Tibial nerve (tissue), 4 donors: Measurements from ENCODE around the gene RAI1. TPM values are rescaled to one million over a fixed set of nuclear protein-coding genes. Genes with fewer than 3 reads are reported as not detected.

Experiments
- DNase-seq, 2 donors: peaks; one replicate each; pipeline ENCODE4 v3.0.0-alpha.2; 2019; ENCODE audit warnings: low spot score in 2 of 2
- H3K27ac ChIP-seq, 4 donors: fragments of 200-600 bp; sonication (generic) in 3 of 4; one replicate each; pipeline ENCODE4 v1.5.1; 2017 to 2019; ENCODE audit warnings: mild to moderate bottlenecking in 1 of 4
- H3K27me3 ChIP-seq, 2 donors: fragments of 200-600 bp; sonication (generic) in 1 of 2; one replicate each; pipeline versions ENCODE4 v1.5.1 to v1.6.0; 2017 to 2019
- H3K36me3 ChIP-seq, 3 donors: fragments of 200-600 bp; sonication (generic); one replicate each; pipeline ENCODE4 v1.5.1; 2018 to 2019
- H3K4me1 ChIP-seq, 4 donors: fragments of 200-600 bp; sonication (generic) in 3 of 4; one replicate each; pipeline ENCODE4 v1.5.1; 2017 to 2019
- H3K4me3 ChIP-seq, 4 donors: fragments of 200-600 bp; sonication (generic) in 3 of 4; one replicate each; pipeline ENCODE4 v1.5.1; 2017 to 2019; ENCODE audit warnings: mild to moderate bottlenecking in 1 of 4, moderate library complexity in 1 of 4
- H3K9me3 ChIP-seq, 4 donors: fragments of 200-600 bp; sonication (generic) in 3 of 4; one replicate each; pipeline ENCODE4 v1.5.1; 2017 to 2019
- EP300 ChIP-seq, 2 donors: sonication (generic); formaldehyde crosslinking; IDR thresholded peaks; one replicate each; pipeline ENCODE4 v1.6.1; 2017; ENCODE audit warnings: antibody characterized with exemption in 2 of 2, mild to moderate bottlenecking in 1 of 2
- POLR2A ChIP-seq, 2 donors: fragments of 450-650 bp; IDR thresholded peaks; one replicate each; pipeline ENCODE4 v1.6.1; 2017; ENCODE audit warnings: antibody characterized with exemption in 2 of 2, mild to moderate bottlenecking in 2 of 2, moderate library complexity in 2 of 2
- whole genome bisulfite sequencing, 2 donors: methylation state at CpG; one replicate each; pipeline ENCODE4 v1.1.5; 2018; 5-methylcytosine and 5-hydroxymethylcytosine counted together
- total RNA-seq, 4 donors: library from RNA; depleted of rRNA; stranded (reverse); fragments of >200 nt; gene quantifications; one replicate each; pipeline ENCODE4 v1.1.0, GENCODE V29; 2016
- TF ChIP-seq, protein P1 (sequence below), 5 experiments: fragments of 200-600 bp in 3 of 5; fragments of 450-650 bp in 2 of 5; sonication (generic) in 3 of 5; IDR thresholded peaks; one replicate each; pipeline ENCODE4 v1.5.1; 2016 to 2019; ENCODE audit warnings: antibody characterized with exemption in 5 of 5, mild to moderate bottlenecking in 3 of 5, moderate library complexity in 2 of 5

RAI1 gene
- total RNA-seq, 4 donors from 2014 or later: 32.9 to 52.7 (median 45.9) TPM

DNA sequence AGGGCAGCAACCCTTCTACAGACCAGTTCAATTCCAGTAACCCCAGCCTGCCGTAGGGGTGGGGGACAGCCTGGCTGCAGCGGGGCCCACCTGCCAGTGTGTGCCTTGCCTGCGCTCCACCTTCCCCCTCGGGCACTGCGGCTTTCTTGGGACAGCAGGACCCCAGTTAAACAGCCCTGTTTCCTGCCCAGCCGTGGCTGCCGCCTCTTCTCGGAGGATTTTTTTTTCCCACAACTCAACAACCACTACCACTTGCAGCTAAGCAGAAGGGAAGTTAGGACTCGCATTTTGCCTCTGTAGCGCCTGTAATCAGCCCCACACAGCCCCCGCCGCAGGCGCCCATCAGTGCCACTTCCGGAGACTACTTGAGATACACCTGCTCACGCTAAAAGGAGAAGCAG is 76.1 kb downstream of the RAI1 start:
- Histone ChIP-seq H3K27me3 (no peaks in the 10 kb centered on the region), H3K36me3 (peaks cover 0 to 4% (median 0%) of the 10 kb centered on the region in 3 donors), H3K4me3 (no peak overlapping the region), H3K4me1 (peaks cover 0 to 53% (median 16%) of the 10 kb centered on the region in 4 donors), H3K9me3 (no peaks in the 10 kb centered on the region), H3K27ac (no peak overlapping the region)
- WGBS, 2 donors: 81 to 84% methylated on average over 15 of the region's 15 CpGs
- no peak for DNase-seq
- TF ChIP-seq POLR2A (IDR thresholded peaks at IDR 0.05) (no peak), EP300 (IDR thresholded peaks at IDR 0.05) (no peak)
- TF ChIP-seq, protein P1, sequence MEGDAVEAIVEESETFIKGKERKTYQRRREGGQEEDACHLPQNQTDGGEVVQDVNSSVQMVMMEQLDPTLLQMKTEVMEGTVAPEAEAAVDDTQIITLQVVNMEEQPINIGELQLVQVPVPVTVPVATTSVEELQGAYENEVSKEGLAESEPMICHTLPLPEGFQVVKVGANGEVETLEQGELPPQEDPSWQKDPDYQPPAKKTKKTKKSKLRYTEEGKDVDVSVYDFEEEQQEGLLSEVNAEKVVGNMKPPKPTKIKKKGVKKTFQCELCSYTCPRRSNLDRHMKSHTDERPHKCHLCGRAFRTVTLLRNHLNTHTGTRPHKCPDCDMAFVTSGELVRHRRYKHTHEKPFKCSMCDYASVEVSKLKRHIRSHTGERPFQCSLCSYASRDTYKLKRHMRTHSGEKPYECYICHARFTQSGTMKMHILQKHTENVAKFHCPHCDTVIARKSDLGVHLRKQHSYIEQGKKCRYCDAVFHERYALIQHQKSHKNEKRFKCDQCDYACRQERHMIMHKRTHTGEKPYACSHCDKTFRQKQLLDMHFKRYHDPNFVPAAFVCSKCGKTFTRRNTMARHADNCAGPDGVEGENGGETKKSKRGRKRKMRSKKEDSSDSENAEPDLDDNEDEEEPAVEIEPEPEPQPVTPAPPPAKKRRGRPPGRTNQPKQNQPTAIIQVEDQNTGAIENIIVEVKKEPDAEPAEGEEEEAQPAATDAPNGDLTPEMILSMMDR (IDR thresholded peaks at IDR 0.05): no peak

DNA sequence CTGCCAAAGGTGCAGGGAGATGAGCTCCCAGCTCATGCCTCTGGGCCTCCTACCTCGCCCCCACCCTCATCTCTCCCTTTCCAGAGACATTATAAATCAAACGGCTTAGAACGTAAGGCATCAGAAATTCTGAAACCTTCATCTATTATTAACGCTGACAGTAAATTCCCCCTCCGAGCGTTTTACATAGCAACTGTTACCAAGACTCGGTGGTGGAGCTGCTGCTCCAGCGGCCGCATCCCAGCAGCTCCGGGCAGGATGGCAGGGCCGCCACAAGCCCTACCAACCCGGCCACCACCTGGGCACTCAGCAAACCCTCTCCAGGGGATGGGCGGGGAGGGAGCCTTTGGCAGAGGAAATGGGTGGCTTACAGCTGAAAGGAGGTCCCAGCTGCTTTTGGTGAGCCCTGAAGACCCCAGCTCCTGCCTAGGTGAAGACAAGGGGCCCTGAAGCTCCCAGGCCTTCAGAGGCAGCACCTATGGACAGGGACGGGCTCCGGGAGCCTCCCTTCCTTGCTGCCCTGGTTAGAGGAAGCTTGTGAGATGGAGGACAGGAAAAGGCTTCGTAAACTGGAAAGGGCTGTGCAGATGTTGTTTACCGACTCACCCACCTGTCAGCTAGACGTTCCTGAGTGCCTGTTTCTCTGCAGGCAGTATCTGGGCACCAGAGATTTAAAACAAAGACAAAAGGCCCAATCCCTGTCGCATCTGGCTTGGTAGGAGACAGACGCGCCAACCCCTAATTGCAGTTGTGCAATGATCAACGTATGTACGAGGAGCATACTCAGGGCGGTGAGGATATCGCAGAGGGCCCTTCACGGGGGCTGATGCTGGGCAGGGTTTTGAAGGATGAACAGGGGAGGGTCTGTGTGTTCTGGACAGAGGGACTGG is 76.9 kb downstream of the RAI1 start:
- H3K27me3 ChIP-seq: no peaks in the 10 kb centered on the region
- peaks cover 0 to 53% (median 9%) of the 10 kb centered on the region in 4 donors for H3K4me1 ChIP-seq
- H3K9me3 ChIP-seq: no peaks in the 10 kb centered on the region
- H3K4me3 ChIP-seq: no peak overlapping the region
- 78 to 82% methylated on average over 26 of the region's 26 CpGs for WGBS, 2 donors
- TF ChIP-seq POLR2A (IDR thresholded peaks at IDR 0.05) (no peak), EP300 (IDR thresholded peaks at IDR 0.05) (no peak)
- TF ChIP-seq, protein P1 (IDR thresholded peaks at IDR 0.05): no peak
- H3K27ac ChIP-seq: no peak overlapping the region
- H3K36me3 ChIP-seq: peaks cover 0 to 4% (median 0%) of the 10 kb centered on the region in 3 donors
- DNase-seq: no peak

DNA sequence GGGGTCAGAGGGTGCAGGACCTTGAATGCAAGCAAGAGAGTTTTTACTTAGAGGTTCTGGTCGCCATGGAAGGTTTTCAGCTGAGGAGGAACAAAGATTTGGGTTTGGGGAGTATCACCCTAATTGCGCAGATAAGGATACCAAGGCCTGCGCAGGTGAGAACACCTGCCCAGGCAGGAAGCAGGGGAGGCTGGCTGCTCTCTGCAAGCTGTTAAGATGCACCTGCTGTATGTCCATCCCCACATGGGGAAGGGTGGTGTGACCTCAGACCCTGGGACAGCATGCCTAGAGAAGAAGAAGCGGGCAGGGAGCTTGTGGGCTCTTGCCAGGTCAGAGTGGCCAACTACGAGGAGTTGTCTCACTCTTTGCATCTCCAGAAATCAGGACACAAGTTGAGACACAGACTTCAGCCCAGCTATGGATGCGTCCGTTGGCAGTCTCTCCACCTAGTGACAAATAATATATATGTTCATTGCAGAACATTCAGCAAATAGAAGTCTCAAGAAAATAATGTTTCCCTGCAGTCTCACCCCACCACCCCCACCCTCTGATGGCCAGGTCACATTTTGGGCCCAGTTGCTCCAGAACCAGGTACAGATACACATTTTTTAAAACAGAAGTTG is 77.8 kb downstream of the RAI1 start:
- Histone ChIP-seq H3K4me1 (peaks cover 0 to 55% (median 3%) of the 10 kb centered on the region in 4 donors), H3K4me3 (no peak overlapping the region), H3K27me3 (no peaks in the 10 kb centered on the region), H3K9me3 (no peaks in the 10 kb centered on the region), H3K36me3 (peaks cover 0 to 4% (median 0%) of the 10 kb centered on the region in 3 donors), H3K27ac (no peak overlapping the region)
- DNase-seq: no peak
- 84 to 89% methylated on average over 7 of the region's 7 CpGs for WGBS, 2 donors
- no peak for TF ChIP-seq POLR2A (IDR thresholded peaks at IDR 0.05)
- TF ChIP-seq, protein P1 (IDR thresholded peaks at IDR 0.05): no peak
- no peak for TF ChIP-seq EP300 (IDR thresholded peaks at IDR 0.05)

DNA sequence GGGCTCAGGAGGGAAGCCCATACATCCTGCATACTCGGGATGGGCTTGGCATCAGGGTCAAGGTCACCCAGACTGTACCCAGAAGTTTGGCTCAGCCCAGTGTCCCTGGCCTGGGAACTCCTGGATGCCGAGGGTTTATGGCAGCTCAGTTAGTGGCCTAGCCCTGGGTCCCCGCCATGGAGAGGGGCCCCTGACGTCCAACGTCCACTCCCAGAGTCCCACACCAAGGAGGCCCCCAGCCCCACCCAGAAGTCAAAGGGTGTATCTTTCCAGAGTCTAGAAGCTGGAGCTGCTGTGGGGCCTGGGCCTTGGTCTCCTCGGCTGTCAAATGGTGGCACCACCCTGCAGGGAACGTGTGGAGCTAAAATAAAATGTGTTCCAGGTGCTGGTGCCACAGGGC is 79.1 kb downstream of the RAI1 start:
- H3K27me3 ChIP-seq: no peaks in the 10 kb centered on the region
- TF ChIP-seq EP300 (IDR thresholded peaks at IDR 0.05) (no peak), POLR2A (IDR thresholded peaks at IDR 0.05) (no peak)
- TF ChIP-seq, protein P1 (IDR thresholded peaks at IDR 0.05): no peak
- H3K27ac ChIP-seq: no peak overlapping the region
- peaks cover 0 to 4% (median 0%) of the 10 kb centered on the region in 3 donors for H3K36me3 ChIP-seq
- peaks cover 0 to 46% (median 3%) of the 10 kb centered on the region in 4 donors for H3K4me1 ChIP-seq
- H3K9me3 ChIP-seq: no peaks in the 10 kb centered on the region
- 63 to 74% methylated on average over 4 of the region's 7 CpGs for WGBS, 2 donors
- no peak overlapping the region for H3K4me3 ChIP-seq
- no peak for DNase-seq
